RPMI7951 (cell line): ENCODE results near the gene KRT39. TPM values are rescaled to one million over a fixed set of nuclear protein-coding genes. Genes with fewer than 3 reads are reported as not detected.
A peak's percentile ranks its signal among the peaks of the same experiment; 100 is the strongest.

Source experiments
- DNase-seq: peaks from one replicate; pipeline ENCODE4 v3.0.0-alpha.2; 2012; ENCODE audit warnings: low read depth
- total RNA-seq: library from RNA; depleted of rRNA; stranded (reverse); fragments of >200 nt; shearing (Covaris generic); gene quantifications from 2 replicates; pipeline ENCODE4 v1.2.3, GENCODE V29; 2014

The KRT39 gene
- total RNA-seq, 1 experiment from 2014 or later, result 0.24 TPM

DNA sequence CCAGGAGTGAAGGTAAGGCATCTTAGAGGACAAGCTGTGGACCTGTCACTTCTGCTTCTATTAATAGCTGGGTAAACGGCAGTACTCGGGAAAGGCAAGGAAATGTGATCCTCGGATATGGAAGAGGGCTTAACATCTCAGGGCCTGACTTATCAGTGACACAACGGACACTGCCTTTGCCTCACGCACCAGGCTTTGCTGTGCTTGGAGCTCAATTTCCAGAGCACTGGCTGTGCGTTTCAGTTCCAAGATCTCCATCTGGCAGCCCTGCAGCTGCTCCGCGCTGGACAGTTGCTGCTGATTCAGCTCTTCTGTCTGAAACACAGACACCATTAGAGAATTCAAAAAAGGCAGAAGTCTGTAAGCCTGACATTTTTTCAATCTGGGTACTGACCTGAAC, 13.8 kb upstream of the KRT39 start:
- DNase-seq, result peak; percentile 23

DNA sequence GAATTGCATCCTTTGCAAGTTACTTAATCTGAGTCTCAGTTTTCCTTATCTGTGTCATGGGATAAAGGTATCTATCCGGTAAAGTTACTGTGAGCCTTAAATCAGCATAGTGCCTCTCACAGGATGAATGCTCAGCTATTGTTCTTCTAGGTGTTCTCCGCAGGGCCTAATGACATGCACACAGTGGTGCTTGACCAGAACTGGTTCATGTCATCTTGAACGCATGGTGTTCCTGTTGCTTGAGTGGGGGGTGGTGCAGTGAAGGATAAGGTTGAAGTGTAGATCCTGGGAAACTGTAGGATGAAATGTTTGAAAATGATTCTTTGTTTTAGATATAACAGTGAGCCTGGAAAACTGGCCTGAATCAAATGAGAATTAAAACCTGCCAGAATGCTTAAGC, 13.4 kb upstream of the KRT39 start:
- DNase-seq, result no peak

DNA sequence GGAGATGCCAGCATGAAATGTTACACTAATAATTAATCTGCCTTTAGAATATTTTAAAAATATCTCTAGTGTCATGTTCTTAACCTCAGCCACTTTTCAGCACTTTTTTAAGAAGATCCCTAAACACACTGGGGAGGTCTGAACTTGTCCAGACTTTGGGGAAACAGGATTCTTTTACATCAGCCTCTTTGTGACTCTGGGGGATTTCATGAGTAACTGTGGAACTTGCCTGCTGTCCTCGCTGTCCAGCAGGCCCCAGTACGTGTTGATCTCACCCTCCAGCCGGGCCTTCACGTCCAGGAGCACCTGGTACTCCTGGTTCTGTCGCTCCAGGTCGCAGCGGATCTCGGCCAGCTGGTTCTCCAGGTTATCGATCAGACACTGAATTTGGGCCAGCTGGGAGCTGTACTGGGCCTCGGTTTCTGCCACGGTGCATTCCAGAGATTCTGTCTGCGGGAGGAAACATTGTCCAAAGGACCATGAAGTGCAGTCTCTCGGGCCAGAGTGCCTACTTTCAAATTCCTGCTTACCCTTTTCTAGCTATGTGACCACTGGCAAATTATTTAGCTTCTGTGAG, 11.9 kb upstream of the KRT39 start:
- DNase-seq, result no peak

DNA sequence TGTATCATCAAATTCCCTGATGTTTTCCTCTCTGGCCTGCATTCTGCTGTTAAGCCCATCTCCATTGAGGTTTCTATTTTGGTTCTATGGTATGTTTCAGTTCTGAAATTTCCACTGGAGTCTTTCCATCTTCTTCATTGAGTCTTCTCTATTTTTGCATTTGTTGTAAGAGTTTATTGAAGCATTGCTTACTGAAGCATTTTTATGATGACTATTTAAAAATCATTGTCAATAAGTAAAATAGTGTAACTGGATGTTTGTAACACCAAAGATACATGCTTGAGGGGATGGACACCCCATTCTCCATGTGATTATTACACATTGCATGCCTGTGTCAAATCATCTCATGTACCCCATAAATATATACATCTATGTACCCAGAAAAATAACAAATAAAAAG, 8.8 kb upstream of the KRT39 start:
- no peak for DNase-seq

DNA sequence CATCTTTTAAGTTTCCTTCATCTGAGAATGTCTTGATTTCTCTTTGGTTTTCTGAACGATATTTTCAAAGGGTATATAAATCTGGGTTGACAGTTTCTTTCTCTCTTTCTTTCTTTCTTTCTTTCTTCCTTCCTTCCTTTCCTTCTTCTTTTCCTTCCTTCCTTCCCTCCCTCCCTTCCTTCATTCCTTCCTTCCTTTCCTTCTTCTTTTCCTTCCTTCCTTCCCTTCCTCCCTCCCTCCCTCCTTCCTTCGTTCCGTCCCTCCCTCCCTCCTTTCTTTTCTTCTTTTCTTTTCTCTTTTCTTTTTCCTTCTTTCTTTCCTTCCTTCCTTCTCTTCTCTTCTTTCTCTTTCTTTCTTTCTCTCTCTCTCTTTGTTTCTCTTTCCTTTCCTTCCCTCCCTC, 7.6 kb upstream of the KRT39 start:
- DNase-seq, result no peak

DNA sequence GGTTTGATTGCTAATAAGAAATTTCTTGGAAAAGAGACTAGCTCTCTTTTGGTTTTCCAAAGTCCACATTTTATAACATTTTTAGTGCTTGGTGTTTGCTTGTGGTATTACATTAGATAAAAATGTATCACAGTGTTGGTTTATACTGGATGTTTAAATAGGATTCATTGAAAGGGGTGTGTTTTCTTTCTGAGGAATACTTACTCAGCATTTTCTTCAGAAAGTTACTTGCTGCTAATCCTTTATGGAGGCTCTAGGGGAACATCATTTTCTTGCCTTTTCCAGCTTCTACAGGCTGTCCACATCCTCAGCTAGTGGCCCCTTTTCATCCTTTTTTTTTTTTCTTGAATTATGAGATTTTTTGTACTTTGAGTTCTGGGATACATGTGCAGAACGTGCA, 834 bp upstream of the KRT39 start:
- DNase-seq, result no peak

DNA sequence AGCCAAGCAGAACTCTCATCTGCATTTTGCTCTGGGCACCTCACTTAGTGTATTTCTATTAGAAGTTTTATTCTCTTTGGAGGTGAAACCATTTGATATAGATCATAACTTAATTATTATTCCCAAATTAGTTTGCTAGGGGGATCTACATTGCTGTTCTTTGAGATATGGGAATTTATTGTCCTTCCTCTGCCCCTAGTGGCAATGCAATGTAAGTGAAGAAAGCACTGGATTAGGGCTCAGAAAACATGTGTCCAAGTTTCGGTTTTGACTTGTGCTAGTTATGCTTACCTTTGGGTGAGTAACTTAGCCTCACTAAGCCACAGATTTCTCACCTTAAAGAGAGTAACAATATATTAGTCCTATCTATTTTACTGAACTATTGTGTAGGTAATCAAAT, 2.9 kb downstream of the KRT39 start:
- peak; percentile 50 for DNase-seq

DNA sequence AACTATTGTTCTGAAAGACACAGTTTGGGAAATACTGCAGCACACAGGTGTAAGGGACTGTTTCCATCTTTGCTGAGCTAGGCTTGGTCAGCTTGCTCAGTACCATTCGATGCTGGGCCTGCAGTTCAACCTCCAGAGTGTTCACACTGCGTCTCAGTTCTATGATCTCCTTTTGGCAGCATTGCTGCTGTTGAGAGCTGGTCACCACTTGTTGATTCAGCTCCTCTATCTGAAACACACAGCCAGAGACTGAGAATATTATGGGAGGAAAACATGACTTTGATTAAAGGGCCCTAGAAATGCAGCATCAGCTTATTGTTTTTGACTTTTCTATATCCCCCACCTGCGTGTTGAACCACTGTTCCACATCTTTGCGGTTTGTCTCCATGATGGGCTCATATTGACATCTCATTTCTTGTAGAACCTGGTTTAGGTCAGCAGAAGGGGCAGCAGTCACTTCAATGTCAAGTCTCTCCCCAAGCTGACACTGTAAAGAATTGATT, 4.6 kb downstream of the KRT39 start:
- no peak for DNase-seq

DNA sequence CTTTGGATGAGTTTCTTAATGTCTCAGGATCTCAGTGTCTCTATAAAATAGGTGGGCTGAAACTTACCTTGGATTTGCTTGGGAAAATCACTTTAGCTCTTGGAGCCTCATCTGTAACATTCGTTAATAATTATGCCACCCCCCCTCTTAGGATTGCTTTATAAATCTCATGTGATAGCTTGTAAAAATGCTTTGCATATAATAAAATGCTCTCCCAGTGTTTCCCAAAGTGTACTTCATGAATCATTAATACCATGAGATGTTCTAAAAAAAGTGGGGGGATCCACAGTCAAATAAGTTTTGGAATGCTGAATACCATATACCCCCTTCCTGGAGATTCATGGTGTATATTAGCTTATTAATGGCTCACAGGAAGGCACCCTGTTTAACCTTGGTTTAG, 5.2 kb downstream of the KRT39 start:
- no peak for DNase-seq

DNA sequence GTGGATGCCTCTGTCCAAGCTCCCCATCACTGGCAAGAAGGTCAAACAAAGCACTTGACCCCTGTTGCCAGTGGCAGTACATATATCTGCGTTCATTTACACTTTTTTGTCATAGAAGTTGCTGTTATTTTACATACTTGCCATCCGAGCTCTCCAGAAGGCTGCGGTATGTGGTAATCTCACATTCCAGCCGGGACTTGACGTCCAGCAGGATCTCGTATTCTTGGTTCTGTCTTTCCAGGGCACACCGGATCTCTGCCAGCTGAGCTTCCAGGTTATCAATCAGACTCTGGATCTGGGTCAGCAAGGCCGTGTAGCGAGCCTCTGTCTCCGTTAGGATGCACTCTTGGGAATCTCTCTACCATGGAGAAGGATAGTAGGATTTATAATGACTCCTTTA, 6.6 kb downstream of the KRT39 start:
- no peak for DNase-seq

DNA sequence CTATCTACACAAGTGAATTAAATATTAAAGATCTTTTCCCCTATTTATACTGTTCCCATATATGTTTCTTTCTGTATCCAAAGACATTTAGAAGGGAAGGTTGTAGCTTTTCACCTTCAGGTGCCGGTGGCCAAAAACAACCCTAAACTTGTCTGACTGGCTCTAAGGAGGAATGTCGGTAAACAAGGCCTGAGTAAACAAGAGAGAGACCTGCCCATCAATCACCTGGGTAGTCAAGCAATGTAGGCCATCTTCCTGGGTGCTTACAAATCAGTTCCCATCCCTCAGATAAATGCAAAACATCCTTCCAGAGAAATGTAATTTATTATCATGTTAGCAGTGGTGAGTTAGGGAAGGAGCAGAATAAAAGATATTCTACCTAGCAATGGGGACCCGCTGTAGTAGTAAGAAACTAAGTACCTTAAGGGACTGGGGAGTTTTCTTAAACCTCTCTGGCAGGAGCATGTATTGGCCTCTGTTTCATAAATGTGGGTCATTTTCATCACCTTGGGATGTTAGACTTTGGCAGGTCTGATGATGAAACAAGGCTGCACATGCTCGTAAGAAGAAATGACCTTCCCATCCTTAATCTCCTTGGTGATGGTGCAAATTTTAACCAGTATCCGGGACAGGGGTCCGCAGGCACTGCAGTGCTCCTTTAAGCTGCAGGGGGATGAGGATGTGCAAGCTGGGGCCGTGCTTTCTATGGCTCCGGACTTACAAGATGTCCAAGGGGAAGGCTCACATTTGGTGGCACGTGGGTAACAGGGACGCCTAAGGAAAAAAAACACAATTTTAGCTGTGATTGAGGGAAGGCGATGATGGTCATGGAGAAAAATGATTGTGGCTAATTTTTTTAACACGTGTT, 8.4 kb downstream of the KRT39 start:
- no peak for DNase-seq

DNA sequence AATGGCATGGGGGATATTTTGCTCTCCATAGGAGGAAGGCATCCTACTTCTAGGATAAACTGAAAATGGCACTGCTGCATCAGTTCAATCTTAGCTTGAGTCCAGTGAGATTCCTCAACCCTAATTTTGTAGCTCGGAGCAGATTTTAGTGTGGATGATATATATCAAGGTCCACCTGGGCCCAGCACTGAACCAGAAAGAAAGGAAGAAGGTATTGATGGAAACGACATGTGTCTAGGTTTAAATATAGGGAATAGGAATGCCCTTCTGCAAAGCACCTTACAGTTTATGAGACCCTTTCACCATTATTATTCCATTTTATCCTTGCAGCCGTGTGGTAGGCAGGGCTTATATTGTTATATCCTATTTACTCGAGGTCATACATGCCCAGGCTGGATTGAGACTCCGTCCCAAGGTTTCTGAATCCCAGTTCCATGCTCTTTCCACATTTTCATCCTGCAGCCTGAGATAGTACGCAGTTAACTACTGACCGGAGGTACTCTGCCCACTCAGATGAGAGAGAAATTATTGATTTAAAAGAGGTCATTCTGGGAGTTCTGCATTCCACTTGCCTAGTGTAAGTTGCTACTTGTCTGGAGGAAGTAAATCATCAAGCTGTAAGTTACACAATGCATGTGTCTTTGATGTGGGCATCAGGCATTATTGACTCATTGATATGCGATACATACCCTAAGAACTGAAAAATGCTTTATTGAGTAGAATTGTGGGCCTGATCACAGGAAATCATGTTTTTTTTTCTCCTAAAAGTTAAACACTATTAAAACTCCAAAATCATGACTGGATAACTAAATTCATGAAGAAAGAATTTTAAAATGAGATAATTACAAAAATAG, 10.1 kb downstream of the KRT39 start:
- DNase-seq, result peak; percentile 83

DNA sequence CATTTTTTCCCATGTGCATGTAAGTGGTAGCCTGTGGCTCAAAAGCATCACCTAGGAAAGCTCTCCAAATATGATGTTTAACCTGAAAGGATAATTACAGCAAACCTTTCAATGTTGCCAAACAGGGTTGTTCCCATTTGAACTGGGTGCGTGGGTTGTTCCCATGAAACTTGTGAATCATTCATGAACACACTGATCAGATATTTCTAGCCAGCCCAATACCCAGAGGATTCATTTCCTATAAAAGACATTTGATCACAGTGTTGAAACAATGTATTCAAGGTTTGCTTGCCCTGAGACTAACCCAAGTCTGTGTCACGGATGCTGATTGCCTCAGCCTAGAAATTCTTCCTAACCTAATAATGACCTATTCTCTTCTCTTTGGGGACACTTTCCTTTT, 12.9 kb downstream of the KRT39 start:
- peak; percentile 43 for DNase-seq

DNA sequence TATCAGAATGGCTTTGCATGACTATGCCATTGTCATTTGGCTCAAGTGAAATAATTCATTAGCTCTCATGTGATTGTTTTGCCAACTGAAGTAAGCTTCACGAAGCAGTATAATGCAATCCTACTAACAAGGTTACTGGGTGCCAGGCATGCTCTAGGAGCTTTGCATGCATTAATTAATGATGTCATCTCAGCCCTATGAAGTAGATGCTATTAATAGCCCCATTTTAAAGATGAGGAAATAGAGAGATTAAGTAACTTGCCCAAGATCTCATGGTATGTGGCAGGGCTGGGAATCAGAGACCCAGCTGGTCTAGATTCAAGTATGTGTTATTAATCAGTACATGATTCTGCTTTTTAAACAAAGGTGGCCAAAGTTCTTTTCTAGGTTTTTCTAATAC, 14.1 kb downstream of the KRT39 start:
- DNase-seq, result peak; percentile 40

DNA sequence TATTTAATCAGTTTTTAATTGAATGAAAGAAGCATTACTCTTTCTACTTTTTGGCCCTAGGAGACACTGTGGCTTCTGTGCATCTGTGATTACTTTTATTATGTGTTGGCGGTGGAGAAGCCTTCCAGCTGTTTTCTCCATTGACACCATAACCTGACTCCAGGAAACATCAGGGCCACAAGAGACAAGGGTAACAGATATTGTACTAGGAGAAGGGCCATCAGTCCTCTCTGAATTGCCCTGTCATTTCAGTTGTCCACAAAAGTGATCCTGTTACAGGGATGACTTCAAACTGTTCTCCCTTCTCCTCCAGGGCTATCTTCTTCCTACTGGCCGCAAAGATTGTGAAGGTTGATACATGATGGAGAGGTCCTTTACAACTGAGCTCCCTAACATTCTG, 14.6 kb downstream of the KRT39 start:
- no peak for DNase-seq

DNA sequence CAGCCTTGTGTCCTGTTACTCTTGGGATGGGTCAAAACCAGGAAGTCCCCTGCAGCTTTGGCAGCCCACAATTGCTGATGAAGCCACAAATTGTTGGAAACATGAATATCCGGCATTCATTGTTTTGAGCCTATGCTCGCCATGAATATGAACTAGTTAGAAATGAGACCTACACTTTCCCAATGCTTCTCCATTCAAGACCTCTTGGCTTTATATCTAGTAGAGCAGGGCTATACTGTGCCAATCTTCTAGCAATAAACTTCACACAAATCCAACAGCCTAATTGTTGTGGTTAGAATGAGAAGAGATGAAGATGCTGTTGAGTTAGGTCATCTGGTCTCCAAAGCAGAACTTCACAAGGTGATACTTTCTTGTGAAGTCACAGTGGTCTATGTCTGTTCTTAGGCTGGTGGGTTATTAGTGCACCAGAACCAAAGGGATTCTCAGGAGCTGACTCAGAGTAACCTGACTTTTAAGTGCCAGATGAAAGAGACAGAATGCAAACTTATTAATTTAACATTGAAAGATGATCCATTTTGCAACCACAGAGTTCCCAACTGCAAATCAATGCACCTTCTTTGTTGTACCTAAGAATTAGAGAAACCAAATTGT, 15.6 kb downstream of the KRT39 start:
- no peak for DNase-seq

DNA sequence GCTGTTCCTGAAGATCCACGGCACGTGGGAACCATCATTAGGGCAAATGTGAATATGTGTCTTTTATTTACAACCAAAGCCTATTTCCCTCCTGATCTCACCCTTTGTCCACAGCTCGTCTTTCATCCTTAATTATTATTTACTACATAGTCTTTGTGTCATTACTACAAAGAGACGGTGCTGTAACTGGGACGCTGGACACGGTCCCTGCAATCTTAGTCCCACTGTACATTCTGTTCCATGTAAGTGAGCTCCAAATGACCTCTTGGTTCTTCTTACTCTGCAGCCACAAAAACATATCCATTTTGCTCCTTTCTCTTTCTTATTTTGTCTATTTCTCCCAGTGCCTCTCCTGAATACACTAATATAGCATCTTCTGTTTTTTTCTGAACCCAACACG, 16.6 kb downstream of the KRT39 start:
- DNase-seq, result no peak

DNA sequence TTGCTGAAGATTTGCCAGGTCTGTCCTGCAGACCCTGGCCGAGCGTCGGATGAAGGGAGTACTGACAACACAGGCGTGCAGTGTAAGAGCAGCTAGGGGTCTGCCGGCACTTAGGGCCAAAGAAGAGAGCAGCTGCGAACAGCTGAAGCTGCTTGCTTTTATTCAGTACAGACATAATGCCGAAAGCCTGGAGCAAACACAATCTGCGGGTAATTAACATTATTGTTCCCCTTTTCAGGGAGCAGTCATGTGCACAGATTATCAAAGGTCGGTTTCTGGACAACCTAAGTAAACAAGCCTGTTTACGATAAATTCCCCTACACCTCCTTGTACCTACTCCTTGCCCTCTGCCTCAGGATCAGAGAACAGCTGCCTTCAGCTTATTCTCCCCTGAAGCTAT, 17.3 kb downstream of the KRT39 start:
- DNase-seq, result no peak

DNA sequence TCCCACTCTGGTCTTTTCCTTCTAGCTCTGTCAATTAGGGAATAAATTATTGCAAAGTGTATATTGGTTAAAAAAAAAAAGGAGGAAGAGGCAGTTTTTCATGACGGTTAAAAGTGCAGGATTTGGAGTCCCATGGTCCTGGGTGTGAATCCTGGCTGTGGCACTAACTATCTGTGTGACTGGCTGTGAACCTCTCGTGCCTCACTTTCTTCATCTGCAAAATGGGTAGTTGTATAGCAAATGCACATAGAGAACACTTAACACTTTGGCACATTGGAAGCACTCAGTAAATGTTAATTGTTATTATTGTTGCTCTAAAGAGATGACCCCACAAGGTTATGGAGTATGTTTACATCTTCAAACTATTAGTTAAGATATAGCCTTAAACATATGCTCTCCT, 18.8 kb downstream of the KRT39 start:
- no peak for DNase-seq

DNA sequence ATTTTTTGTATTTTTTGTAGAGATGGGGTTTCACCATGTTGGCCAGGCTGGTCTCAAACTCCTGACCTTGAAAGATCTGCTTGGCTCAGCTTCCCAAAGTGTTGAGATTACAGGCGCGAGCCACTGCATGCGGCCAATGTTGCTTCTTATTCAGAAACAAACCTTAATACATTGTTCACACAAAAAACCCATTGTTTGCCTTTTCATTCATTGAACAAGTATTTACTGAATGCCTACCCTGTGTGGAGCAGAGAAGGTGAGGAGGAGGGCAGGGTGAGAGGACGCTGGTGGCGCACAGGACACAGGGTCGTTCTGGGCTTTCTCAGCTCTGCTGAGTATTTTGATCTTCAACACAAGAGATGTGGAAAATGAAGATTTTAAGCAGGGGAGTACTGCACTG, 21.3 kb downstream of the KRT39 start:
- no peak for DNase-seq

DNA sequence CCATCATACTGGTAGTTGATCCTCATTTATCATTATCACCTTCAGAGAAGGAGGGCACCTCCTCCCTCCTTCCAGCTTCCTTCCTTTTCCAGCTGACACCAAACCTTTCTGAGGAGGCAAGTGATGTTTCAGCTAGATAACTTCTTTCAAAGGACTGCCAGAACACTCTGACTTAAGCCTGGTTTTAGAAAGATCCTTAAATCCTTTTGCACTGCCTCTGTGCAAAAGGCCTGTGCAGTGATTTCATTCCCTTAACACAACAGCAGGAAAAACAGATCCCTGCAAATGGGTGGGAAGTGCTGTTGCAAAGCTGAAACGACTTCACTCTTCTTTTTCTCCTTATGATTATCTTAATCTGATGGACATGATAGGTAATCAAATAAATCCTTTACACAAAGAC, 22.2 kb downstream of the KRT39 start:
- no peak for DNase-seq

DNA sequence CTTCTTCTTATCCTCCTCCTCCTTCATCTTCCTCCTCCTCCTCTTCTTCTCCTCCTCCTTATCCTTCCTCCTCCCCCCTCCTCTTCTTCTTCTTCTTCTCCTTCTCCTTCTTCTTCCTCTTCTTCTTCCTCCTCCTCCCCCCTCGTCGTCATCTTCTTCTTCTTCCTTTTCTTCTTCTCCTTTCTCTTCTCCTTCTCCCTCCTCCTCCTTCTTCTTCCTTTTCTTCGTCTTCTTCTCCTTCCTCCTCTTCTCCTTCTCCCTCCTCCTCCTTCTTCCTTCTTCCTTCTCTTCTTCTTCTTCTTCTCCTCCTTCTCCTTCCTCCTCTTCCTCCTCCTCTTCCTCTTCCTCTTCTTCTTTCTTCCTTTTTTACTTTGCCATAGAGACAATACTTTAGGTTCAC, 24.2 kb downstream of the KRT39 start:
- no peak for DNase-seq
